NB4 (cell line): Measurements from ENCODE around the gene GPR146.

Experiments used
- DNase-seq: peaks from one replicate; pipeline ENCODE4 v3.0.0; 2010; ENCODE audit warnings: low read depth
- H3K4me3 ChIP-seq: one replicate; pipeline ENCODE4 v1.5.1; 2011; ENCODE audit warnings: mild to moderate bottlenecking, low read depth, low read length, moderate library complexity
- CTCF ChIP-seq: IDR thresholded peaks from one replicate; pipeline ENCODE4 v1.5.1; 2012; ENCODE audit warnings: low read depth, low read length
- MAX ChIP-seq: IDR thresholded peaks from 2 replicates; pipeline ENCODE4 v1.6.1; 2011; ENCODE audit warnings: low read depth, low read length
- MYC ChIP-seq: IDR thresholded peaks from 2 replicates; pipeline ENCODE4 v1.6.1; 2011; ENCODE audit warnings: low read depth, low read length
- POLR2A ChIP-seq: IDR thresholded peaks from 2 replicates; pipeline ENCODE4 v1.6.1; 2011; ENCODE audit warnings: mild to moderate bottlenecking; ENCODE audit not compliant: insufficient read length; ENCODE audit errors: extremely low read depth

Gene GPR146

GRCh38 chr7:1046722-1047679 lies 2.7 kb downstream of the GPR146 start:
- no peak overlapping the region for H3K4me3 ChIP-seq
- TF ChIP-seq MYC: no peak
- no peak for TF ChIP-seq CTCF
- TF ChIP-seq POLR2A: no peak
- no peak for TF ChIP-seq MAX

DNA sequence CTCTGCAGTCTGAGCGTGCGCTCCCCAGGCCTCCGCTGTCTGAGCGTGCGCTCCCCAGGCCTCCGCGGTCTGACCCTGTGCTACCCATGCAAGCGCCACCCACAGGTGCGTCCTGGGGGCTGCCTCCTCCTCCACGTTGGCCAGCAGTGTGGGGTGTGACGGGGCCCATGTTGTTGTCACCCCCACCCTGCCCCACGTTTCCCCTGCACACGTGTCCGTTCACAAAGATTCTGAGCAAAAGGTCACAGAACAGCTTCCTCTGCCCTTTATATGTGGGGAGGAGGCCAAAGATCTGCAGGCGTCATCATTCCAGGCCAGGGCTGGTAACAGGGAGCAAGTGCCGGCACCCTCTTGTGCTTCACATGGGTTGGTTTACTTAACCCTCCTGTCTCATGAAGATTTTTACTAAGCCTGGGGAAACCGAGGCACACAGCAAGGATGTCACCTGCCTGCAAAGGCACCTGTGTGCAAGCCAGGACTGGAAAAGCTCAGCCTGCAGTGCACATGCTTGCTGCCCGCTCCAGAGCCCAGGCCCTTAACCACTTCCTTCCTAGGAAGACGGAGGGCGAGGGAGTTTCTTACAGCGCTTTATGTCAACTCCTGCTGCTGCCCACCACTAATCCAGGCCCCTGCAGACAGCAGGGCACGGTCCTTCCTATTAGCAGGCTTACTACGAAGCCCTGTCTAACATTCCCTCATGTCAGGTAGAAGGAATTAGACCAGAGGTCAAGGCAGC lies 4.8 kb downstream of the GPR146 start:
- TF ChIP-seq MAX (peak; percentile 90), MYC (peak; percentile 85), POLR2A (peak; percentile 19), CTCF (peak; percentile 18)
- peak; percentile 93 for DNase-seq
- peak overlapping the region; percentile 40 for H3K4me3 ChIP-seq

More at GRCh38 chr7:1046722-1047679, 2.7 kb downstream of the GPR146 start:
- DNase-seq: no peak

- peak; percentile 51 for DNase-seq
- TF ChIP-seq MYC: no peak
- TF ChIP-seq CTCF: no peak
- no peak for TF ChIP-seq POLR2A
- H3K4me3 ChIP-seq: no peak overlapping the region
These were observed 5.5 kb downstream of the GPR146 start for GRCh38 chr7:1049801-1050200.

DNA sequence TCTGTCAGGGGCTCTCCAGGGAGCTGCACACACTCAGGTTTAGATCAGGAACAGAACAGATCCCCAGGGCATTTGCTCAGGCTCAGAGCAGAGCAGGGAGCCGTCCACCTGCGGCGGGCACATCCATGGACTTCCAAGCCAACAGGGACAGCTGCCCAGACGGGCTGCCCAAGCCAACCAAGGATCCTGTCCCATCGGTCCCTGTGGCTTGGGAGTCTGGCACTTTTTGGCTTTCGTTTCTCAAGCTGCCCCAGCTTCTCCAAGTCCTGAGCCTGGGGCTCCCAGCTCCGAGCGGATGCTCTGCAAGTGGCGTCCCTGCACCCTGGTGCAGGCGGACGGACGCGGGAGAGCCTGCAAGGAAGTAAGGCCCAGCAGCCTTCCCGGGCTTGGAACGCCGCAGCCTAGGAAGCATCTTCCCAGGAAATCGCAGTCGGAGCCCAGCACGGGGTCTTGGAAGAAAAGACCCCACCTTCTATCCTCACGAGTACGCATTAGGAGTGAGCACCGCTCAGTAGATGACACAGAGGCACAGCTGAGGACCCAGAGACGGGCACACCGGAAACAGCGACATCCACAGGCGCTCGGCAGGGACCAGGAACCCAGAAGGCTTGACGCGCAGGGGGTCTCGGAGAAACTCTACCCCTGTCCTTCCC lies 6.0 kb downstream of the GPR146 start:
- DNase-seq: no peak
- TF ChIP-seq MYC: no peak
- TF ChIP-seq CTCF: no peak
- H3K4me3 ChIP-seq: no peak overlapping the region

DNA sequence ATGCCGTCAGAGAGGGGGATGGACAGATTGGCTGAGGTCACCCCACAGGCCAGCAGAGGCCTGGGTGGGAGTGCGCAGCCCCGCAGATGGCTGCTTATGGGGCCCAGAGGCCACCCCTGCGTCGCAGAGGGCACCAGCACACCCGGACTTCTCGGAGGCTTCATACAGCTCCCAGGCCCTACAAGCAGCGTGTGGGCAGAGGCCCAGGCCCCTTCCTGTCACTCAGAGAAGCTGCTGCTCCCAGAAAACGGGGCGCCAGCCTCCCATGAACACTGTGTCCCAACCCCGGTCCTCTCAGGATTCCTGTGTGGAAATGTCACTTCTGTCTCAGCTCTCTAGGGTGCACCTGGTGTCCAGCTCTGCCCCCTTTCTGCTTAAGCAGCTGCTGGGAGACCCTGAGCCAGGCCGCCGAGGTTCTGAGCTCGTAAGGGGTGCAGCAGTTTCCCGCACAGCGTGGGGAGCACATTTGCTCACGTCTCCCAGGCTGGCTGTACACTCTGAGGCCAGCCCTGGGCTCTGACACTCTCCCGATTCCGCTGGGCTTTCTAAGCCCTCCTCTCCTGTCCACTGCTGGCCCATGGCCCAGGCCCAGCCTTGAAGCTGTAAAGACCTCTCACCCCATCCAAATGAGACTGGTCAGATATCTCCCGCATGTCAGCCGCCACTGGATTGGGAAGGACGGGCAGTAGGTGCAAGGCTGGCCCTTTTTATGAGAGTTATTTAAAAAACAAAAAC lies 6.8 kb downstream of the GPR146 start:
- no peak for TF ChIP-seq MAX
- no peak for TF ChIP-seq CTCF
- no peak for TF ChIP-seq MYC
- no peak for DNase-seq
- H3K4me3 ChIP-seq: no peak overlapping the region
